ENCODE results near the gene EVC. TPM values are rescaled to one million over a fixed set of nuclear protein-coding genes. Genes with fewer than 3 reads are reported as not detected.

Gene EVC
- total RNA-seq, 1 donor from 2014 or later: 39.8 TPM

DNA sequence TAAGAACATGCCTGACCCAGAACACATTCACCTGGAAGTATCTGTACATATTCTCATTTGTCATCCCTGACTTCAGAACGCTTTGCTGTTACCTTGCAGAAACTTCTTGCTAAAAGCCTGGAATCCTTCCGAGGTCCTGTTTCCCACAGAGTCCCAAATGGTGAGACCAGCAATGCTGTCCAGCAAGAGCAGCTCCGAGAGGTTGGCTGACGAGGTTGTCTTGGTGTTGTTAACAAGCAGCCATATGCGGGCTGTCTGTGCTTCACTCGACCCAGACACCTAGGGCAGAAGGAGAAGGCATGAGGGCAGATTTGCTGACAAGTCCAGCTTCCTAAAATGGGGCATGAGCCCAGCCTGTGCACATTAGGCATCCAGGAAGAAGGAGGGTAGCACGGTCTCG is 21.9 kb upstream of the EVC start:
- TF ChIP-seq, protein P1, sequence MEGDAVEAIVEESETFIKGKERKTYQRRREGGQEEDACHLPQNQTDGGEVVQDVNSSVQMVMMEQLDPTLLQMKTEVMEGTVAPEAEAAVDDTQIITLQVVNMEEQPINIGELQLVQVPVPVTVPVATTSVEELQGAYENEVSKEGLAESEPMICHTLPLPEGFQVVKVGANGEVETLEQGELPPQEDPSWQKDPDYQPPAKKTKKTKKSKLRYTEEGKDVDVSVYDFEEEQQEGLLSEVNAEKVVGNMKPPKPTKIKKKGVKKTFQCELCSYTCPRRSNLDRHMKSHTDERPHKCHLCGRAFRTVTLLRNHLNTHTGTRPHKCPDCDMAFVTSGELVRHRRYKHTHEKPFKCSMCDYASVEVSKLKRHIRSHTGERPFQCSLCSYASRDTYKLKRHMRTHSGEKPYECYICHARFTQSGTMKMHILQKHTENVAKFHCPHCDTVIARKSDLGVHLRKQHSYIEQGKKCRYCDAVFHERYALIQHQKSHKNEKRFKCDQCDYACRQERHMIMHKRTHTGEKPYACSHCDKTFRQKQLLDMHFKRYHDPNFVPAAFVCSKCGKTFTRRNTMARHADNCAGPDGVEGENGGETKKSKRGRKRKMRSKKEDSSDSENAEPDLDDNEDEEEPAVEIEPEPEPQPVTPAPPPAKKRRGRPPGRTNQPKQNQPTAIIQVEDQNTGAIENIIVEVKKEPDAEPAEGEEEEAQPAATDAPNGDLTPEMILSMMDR (IDR thresholded peaks at IDR 0.05): no peak
- peaks cover 40% of the 10 kb centered on the region for H3K36me3 Mint-ChIP-seq (ENCODE audit: low read depth)
- H3K4me3 Mint-ChIP-seq (ENCODE audit: unreplicated experiment): no peak overlapping the region
- no peaks in the 10 kb centered on the region for H3K27me3 Mint-ChIP-seq (ENCODE audit: low read depth)
- DNase-seq (ENCODE audit: low spot score): no peak
- peaks cover 5% of the 10 kb centered on the region for H3K9me3 Mint-ChIP-seq (ENCODE audit: low read depth)
- no peaks in the 10 kb centered on the region for H3K4me1 Mint-ChIP-seq (ENCODE audit: low read depth)
- no peak overlapping the region for H3K27ac Mint-ChIP-seq (ENCODE audit: unreplicated experiment)

DNA sequence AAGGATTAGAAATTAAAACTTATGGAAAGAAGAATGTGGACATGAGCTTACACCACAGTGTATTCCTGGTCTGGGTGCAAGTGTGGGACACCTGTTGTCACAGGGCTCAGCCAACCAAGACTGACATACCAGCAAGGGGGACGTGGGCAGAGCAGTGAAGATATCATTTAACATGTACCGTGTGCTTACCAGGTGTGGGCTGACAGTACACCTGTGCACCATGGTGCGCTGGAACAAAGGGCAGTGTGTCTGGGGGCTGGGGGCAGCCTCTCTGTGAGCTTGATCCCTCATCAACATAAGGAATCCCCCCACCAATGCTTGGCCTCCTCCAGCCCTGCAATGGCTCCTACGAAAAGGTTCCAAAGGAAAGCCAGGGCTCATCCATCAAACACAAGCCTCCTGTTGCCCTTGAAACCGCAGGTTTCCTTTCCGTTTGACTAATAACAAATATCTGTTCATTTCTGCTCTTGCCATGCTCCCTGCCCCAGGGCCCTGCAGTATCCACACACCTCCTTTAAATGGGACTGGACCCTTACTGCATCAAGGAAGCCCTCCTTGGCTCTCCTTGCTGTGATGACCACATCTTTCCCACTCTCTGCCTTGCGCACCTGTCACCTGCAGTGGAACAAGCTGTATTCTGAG is 19.4 kb upstream of the EVC start:
- peaks cover 25% of the 10 kb centered on the region for H3K36me3 Mint-ChIP-seq (ENCODE audit: low read depth)
- H3K27ac Mint-ChIP-seq (ENCODE audit: unreplicated experiment): no peak overlapping the region
- no peaks in the 10 kb centered on the region for H3K27me3 Mint-ChIP-seq (ENCODE audit: low read depth)
- no peak overlapping the region for H3K4me3 Mint-ChIP-seq (ENCODE audit: unreplicated experiment)
- TF ChIP-seq, protein P1 (IDR thresholded peaks at IDR 0.05): no peak
- H3K9me3 Mint-ChIP-seq (ENCODE audit: low read depth): no peaks in the 10 kb centered on the region
- no peaks in the 10 kb centered on the region for H3K4me1 Mint-ChIP-seq (ENCODE audit: low read depth)
- no peak for DNase-seq (ENCODE audit: low spot score)

DNA sequence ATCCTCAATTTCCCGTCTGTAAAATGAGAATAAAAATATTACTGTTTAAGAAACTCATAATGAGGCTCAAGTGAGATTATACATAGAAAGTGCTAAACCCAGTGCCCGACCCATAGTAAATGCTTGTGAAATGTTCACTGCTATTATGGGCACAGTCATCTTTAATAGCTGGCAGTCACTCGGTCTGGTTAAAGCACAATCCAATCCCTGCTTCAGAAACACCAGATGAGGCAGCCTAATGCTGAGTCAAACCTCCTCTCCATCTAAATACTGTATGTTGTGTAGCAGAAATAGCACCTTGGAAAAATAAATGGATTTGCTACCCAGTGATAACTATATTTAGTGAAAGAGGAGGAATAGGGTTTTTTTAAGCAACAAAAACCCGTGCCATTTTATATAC is 17.1 kb upstream of the EVC start:
- Mint-ChIP-seq H3K9me3 (ENCODE audit: low read depth) (no peaks in the 10 kb centered on the region), H3K27ac (ENCODE audit: unreplicated experiment) (no peak overlapping the region), H3K4me1 (ENCODE audit: low read depth) (no peaks in the 10 kb centered on the region), H3K36me3 (ENCODE audit: low read depth) (peaks cover 25% of the 10 kb centered on the region), H3K27me3 (ENCODE audit: low read depth) (no peaks in the 10 kb centered on the region), H3K4me3 (ENCODE audit: unreplicated experiment) (no peak overlapping the region)
- DNase-seq (ENCODE audit: low spot score): no peak
- TF ChIP-seq, protein P1 (IDR thresholded peaks at IDR 0.05): no peak

DNA sequence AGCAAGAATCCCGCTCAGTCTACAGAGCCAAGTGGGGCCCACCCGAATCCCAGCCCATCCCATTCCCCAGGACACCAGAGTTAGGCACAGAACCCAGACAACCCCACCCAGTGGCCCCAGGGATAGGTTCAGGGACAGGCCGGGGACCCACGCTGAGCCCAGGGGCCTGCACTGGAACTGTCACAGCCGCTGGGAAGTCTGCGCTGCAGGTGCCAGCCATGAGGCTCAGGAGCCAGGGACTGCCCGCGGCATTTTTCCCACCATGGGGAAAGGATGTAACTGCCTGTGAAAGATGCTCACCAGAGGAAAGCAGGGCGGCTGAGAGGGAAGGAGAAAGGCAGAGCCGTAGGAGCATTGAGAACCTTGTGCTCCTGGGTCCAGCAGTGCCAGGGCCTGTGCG is 14.7 kb upstream of the EVC start:
- no peak for DNase-seq (ENCODE audit: low spot score)
- TF ChIP-seq, protein P1 (IDR thresholded peaks at IDR 0.05): no peak
- Mint-ChIP-seq H3K4me1 (ENCODE audit: low read depth) (no peaks in the 10 kb centered on the region), H3K27ac (ENCODE audit: unreplicated experiment) (no peak overlapping the region), H3K4me3 (ENCODE audit: unreplicated experiment) (no peak overlapping the region), H3K27me3 (ENCODE audit: low read depth) (no peaks in the 10 kb centered on the region), H3K36me3 (ENCODE audit: low read depth) (peaks cover 20% of the 10 kb centered on the region), H3K9me3 (ENCODE audit: low read depth) (no peaks in the 10 kb centered on the region)

DNA sequence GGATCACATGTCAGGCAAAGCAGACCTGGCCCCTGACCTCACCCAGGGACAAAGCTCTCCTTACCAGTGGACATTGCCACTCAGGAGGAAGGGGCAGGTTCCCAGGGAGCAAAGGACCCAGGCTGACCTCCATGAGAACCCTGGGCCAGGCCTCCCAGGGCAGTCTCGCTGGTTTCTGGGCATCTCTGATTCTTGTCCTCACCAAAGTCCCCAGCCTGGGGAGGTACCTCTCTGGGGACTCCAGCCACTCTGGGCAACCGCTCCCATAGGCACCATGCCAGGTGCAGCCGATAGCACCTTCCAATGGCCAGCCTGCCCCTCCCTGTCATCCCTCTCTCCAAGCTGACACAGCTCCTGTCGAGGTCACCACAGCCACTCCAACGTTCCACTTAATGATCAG is 10.5 kb upstream of the EVC start:
- Mint-ChIP-seq H3K27ac (ENCODE audit: unreplicated experiment) (no peak overlapping the region), H3K4me1 (ENCODE audit: low read depth) (no peaks in the 10 kb centered on the region), H3K9me3 (ENCODE audit: low read depth) (no peaks in the 10 kb centered on the region), H3K4me3 (ENCODE audit: unreplicated experiment) (no peak overlapping the region), H3K36me3 (ENCODE audit: low read depth) (peaks cover 18% of the 10 kb centered on the region), H3K27me3 (ENCODE audit: low read depth) (no peaks in the 10 kb centered on the region)
- TF ChIP-seq, protein P1 (IDR thresholded peaks at IDR 0.05): no peak
- DNase-seq (ENCODE audit: low spot score): no peak

Measured in chondrocyte (in vitro differentiated cells).